Panc1 (cell line): ENCODE data around the gene TBX2. TPM values are rescaled to one million over a fixed set of nuclear protein-coding genes. Genes with fewer than 3 reads are reported as not detected.

Experiments
- ATAC-seq: fragments of 200-7000 bp; cut with Tn5 transposase; 2 replicates; pipeline ENCODE4 v1.9.1; 2020; ENCODE audit warnings: mild to moderate bottlenecking, moderate library complexity
- BruUV-seq: library from RNA; stranded (reverse); fragments of 400-500 nt; replicated peaks from 2 replicates; lab custom pipeline; 2021; lab: Mats Ljungman, UMichigan
- CTCF ChIA-PET: fragments of 300-600 bp; sonication (Branson Sonifier 250); formaldehyde crosslinking; loops from one replicate; lab custom pipeline; 2022; ENCODE audit warnings: antibody characterized with exemption; lab: Charles Lee
- POLR2A ChIA-PET: fragments of 300-600 bp; sonication (Branson Sonifier 250); formaldehyde crosslinking; loops from one replicate; lab custom pipeline; 2022; ENCODE audit warnings: antibody characterized with exemption; lab: Charles Lee
- DNase-seq: peaks from one replicate; pipeline ENCODE4 v3.0.0-alpha.2; 2010; ENCODE audit warnings: low read depth, low spot score
- H3K27ac ChIP-seq: 2 replicates; pipeline ENCODE4 v1.5.1; 2011; ENCODE audit warnings: mild to moderate bottlenecking, low read length, inconsistent platforms
- H3K27me3 ChIP-seq: fragments of 200-500 bp; sonication (Bioruptor generic); 2 replicates; pipeline ENCODE4 v1.6.0; 2014; ENCODE audit warnings: low read length, inconsistent platforms; ENCODE audit not compliant: control insufficient read depth, insufficient read depth
- H3K36me3 ChIP-seq: fragments of 200-500 bp; sonication (Bioruptor generic); 2 replicates; pipeline ENCODE4 v1.5.1; 2014; ENCODE audit warnings: inconsistent platforms, mild to moderate bottlenecking, low read length, moderate library complexity; ENCODE audit not compliant: control insufficient read depth, insufficient read depth
- H3K4me1 ChIP-seq: 2 replicates; pipeline ENCODE4 v1.5.1; 2011; ENCODE audit warnings: inconsistent platforms, mild to moderate bottlenecking, low read length, moderate library complexity; ENCODE audit not compliant: control insufficient read depth, insufficient read depth
- H3K4me3 ChIP-seq, 2 experiments: 2 replicates each; pipeline ENCODE4 v1.5.1; 2011 to 2012; ENCODE audit warnings: low read depth in 2 of 2, low read length in 2 of 2, mild to moderate bottlenecking in 2 of 2, inconsistent platforms in 1 of 2, moderate library complexity in 1 of 2
- H3K9me3 ChIP-seq: fragments of 200-500 bp; sonication (Bioruptor generic); 2 replicates; pipeline ENCODE4 v1.5.1; 2014; ENCODE audit warnings: low read depth, mild to moderate bottlenecking, inconsistent platforms, low read length, moderate library complexity; ENCODE audit not compliant: control insufficient read depth, insufficient read depth
- CTCF ChIP-seq: fragments of 450-650 bp; IDR thresholded peaks from 2 replicates; pipeline ENCODE4 v1.5.1; 2017; ENCODE audit warnings: mild to moderate bottlenecking
- POLR2AphosphoS5 ChIP-seq: IDR thresholded peaks from 2 replicates; pipeline ENCODE4 v1.6.1; 2012; ENCODE audit warnings: mild to moderate bottlenecking, low read depth, low read length, moderate library complexity
- REST ChIP-seq, 2 experiments: IDR thresholded peaks; 2 replicates each; pipeline ENCODE4 v1.6.1; 2011 to 2012; ENCODE audit warnings: low read depth in 2 of 2, control low read depth in 1 of 2, low read length in 1 of 2, mild to moderate bottlenecking in 1 of 2, moderate library complexity in 1 of 2; ENCODE audit not compliant: insufficient read depth in 1 of 2
- SIN3A ChIP-seq: IDR thresholded peaks from 2 replicates; pipeline ENCODE4 v1.6.1; 2012; ENCODE audit warnings: low read depth, mild to moderate bottlenecking, low read length, moderate library complexity, borderline replicate concordance; ENCODE audit not compliant: insufficient read depth
- TCF7L2 ChIP-seq: IDR thresholded peaks from 2 replicates; pipeline ENCODE4 v1.6.1; 2011; ENCODE audit warnings: mild to moderate bottlenecking, low read depth, low read length, inconsistent platforms
- in situ Hi-C: cut with HindIII; loops from 2 replicates; pipeline ENCODE4 v1.10.0; 2016; ENCODE audit warnings: low sequenced_read_pairs, low pct_unique_long_range_greater_than_20kb
- intact Hi-C: fragments of 100-400 bp; cut with micrococcal nuclease; formaldehyde crosslinking; loops from one replicate; pipeline ENCODE4 v1.10.0; 2022; ENCODE audit not compliant: unreplicated experiment
- total RNA-seq: library from RNA; stranded (reverse); gene quantifications from one replicate; pipeline ENCODE4 v1.2.1, GENCODE V29; 2021; ENCODE audit not compliant: unreplicated experiment

Gene TBX2
- total RNA-seq, 1 experiment from 2014 or later, result 35.6 TPM

DNA sequence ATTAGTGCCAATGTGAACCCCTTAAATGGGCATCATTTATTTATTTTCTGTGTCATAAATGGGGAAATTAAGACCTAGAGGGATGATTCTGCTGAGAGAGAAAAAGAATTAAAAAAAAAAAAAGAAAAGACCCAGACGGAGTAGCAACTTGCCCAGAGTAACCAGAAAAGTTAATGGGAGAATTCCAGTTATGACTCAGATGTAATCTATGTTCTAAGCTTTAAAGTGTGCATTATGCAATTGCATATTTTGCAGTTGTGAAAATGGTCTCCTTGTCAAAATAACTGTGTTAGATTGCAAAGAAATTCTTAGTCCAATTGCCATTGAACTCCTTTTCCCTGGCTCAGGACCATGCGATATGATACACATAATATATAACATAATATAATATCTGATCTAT lies 38.6 kb upstream of the TBX2 start:
- intact Hi-C loops, result no loop called here
- H3K36me3 ChIP-seq, result no peaks in the 10 kb centered on the region
- ChIA-PET CTCF (no interaction called here), POLR2A (no interaction called here)
- H3K27ac ChIP-seq, result no peak overlapping the region
- H3K4me3 ChIP-seq, result no peak overlapping the region
- no peaks in the 10 kb centered on the region for H3K27me3 ChIP-seq
- no peaks in the 10 kb centered on the region for H3K9me3 ChIP-seq
- DNase-seq, result no peak
- TF ChIP-seq TCF7L2 (no peak), REST (IDR thresholded peaks at IDR 0.05; ENCODE audit: insufficient read depth in 1 of 2, low read depth in 2 of 2, low read length in 1 of 2) (no peak), CTCF (no peak), SIN3A (no peak), POLR2AphosphoS5 (no peak)
- ATAC-seq, result no peak
- H3K4me1 ChIP-seq, result peaks cover 8% of the 10 kb centered on the region
- in situ Hi-C loops, result no loop called here
- no TSS peak for BruUV-seq

DNA sequence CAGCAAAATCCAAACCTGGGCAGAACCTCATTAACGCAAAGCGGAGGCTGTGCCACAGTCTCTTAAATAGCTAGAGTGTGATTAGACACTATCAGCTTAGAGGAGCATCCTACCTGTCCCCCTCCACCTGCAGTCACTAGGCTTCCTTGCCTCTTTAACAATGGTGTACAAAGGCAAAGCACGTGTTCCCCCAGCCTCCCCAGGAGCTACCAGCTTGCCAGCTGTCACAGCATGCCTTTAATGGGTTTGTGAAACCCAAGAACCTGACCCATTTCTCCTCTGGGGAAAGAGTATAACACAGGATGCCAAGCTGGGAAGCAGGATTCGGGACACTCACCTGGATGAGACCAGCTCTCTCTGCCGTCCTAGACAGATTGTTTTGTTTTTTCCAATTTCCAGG lies 37.2 kb upstream of the TBX2 start:
- Histone ChIP-seq H3K9me3 (no peaks in the 10 kb centered on the region), H3K4me1 (no peaks in the 10 kb centered on the region), H3K27me3 (no peaks in the 10 kb centered on the region), H3K4me3 (no peak overlapping the region), H3K27ac (no peak overlapping the region), H3K36me3 (no peaks in the 10 kb centered on the region)
- ATAC-seq (no peak), DNase-seq (no peak)
- intact Hi-C loops, result no loop called here
- no TSS peak for BruUV-seq
- no peak for TF ChIP-seq POLR2AphosphoS5
- no peak for TF ChIP-seq REST (IDR thresholded peaks at IDR 0.05; ENCODE audit: insufficient read depth in 1 of 2, low read depth in 2 of 2, low read length in 1 of 2)
- CTCF ChIA-PET, result no interaction called here
- in situ Hi-C loops, result no loop called here
- POLR2A ChIA-PET, result no interaction called here
